H1 (cell line): ENCODE data around the gene ORAI1. TPM values are rescaled to one million over a fixed set of nuclear protein-coding genes. Genes with fewer than 3 reads are reported as not detected.

ENCODE experiments used
- ASH2L ChIP-seq: fragments of 200-600, 300-600 bp; sonication (generic); IDR thresholded peaks from one replicate; pipeline ENCODE4 v1.7.1; 2017; ENCODE audit warnings: low read length
- CHD1 ChIP-seq: IDR thresholded peaks from 2 replicates; pipeline ENCODE4 v1.6.1; 2012; ENCODE audit warnings: low read depth, low read length, improper control_type of control experiment
- CREB1 ChIP-seq: IDR thresholded peaks from 2 replicates; pipeline ENCODE4 v1.6.1; 2012; ENCODE audit warnings: inconsistent platforms
- HDAC2 ChIP-seq, 2 experiments: fragments of 300-600 bp in 1 of 2; sonication (generic) in 1 of 2; IDR thresholded peaks; 2 replicates each; pipeline ENCODE4 v1.6.1; 2011 to 2012; ENCODE audit warnings: low read depth in 2 of 2, low read length in 2 of 2, mild to moderate bottlenecking in 2 of 2, moderate library complexity in 2 of 2, borderline replicate concordance in 1 of 2, inconsistent platforms in 1 of 2
- KDM4A ChIP-seq: IDR thresholded peaks from one replicate; pipeline ENCODE4 v1.7.1; 2012; ENCODE audit warnings: low read depth, mild to moderate bottlenecking, moderate library complexity, low read length, inconsistent platforms; ENCODE audit not compliant: severe bottlenecking
- POLR2A ChIP-seq, 2 experiments: IDR thresholded peaks; 1 replicate in 1 of 2; 2 replicates in 1 of 2; pipeline ENCODE4 v1.6.1; 2011; ENCODE audit warnings: low read depth in 2 of 2, low read length in 2 of 2, mild to moderate bottlenecking in 2 of 2; ENCODE audit errors: control extremely low read depth in 1 of 2
- POU5F1 ChIP-seq: IDR thresholded peaks from 2 replicates; pipeline ENCODE4 v1.6.1; 2011; ENCODE audit warnings: low read depth, mild to moderate bottlenecking, low read length, moderate library complexity
- RAD21 ChIP-seq, 2 experiments: IDR thresholded peaks in 1 of 2; conservative IDR thresholded peaks in 1 of 2; 2 replicates each; pipeline ENCODE4 v1.6.1; 2011; ENCODE audit warnings: low read depth in 2 of 2, low read length in 2 of 2, improper control_type of control experiment in 1 of 2, inconsistent platforms in 1 of 2, mild to moderate bottlenecking in 1 of 2, moderate library complexity in 1 of 2
- SP1 ChIP-seq: IDR thresholded peaks from 2 replicates; pipeline ENCODE4 v1.6.1; 2011; ENCODE audit warnings: low read depth, low read length
- SP4 ChIP-seq: IDR thresholded peaks from 2 replicates; pipeline ENCODE4 v1.6.1; 2012; ENCODE audit warnings: low read length, inconsistent platforms
- YY1 ChIP-seq: IDR thresholded peaks from 2 replicates; pipeline ENCODE4 v1.6.1; 2011; ENCODE audit warnings: low read depth, mild to moderate bottlenecking, low read length
- polyA plus RNA-seq, 7 experiments: library from polyadenylated mRNA; depleted of rRNA in 3 of 7; stranded (reverse) in 5 of 7; unstranded in 2 of 7; fragments of >200 nt in 5 of 7; fragments of 200-250 nt in 2 of 7; gene quantifications; 1 replicate in 5 of 7; 2 replicates in 1 of 7; 4 replicates in 1 of 7; pipeline versions ENCODE4 v1.2.1 to v1.2.3, GENCODE V29; 2011 to 2013; ENCODE audit warnings: missing spikeins in 2 of 7, mixed read lengths in 2 of 7
- total RNA-seq: library from RNA; stranded (reverse); fragmentation: NEBNext Ultra II Directional; extraction: Animal tissue kit (Norgen Biotek cat#: 25700); gene quantifications from 2 replicates; pipeline ENCODE4 v1.2.1, GENCODE V29; 2021
- TF ChIP-seq, protein P1 (sequence below): IDR thresholded peaks from 2 replicates; pipeline ENCODE4 v1.6.1; 2011; ENCODE audit warnings: low read length, improper control_type of control experiment

The ORAI1 gene
- total and polyA plus RNA-seq, 2 of the 8 experiments (the other 6 are each of a cell fraction or from before 2014, with no cell fraction given) = 29.9 to 71.5 TPM

DNA sequence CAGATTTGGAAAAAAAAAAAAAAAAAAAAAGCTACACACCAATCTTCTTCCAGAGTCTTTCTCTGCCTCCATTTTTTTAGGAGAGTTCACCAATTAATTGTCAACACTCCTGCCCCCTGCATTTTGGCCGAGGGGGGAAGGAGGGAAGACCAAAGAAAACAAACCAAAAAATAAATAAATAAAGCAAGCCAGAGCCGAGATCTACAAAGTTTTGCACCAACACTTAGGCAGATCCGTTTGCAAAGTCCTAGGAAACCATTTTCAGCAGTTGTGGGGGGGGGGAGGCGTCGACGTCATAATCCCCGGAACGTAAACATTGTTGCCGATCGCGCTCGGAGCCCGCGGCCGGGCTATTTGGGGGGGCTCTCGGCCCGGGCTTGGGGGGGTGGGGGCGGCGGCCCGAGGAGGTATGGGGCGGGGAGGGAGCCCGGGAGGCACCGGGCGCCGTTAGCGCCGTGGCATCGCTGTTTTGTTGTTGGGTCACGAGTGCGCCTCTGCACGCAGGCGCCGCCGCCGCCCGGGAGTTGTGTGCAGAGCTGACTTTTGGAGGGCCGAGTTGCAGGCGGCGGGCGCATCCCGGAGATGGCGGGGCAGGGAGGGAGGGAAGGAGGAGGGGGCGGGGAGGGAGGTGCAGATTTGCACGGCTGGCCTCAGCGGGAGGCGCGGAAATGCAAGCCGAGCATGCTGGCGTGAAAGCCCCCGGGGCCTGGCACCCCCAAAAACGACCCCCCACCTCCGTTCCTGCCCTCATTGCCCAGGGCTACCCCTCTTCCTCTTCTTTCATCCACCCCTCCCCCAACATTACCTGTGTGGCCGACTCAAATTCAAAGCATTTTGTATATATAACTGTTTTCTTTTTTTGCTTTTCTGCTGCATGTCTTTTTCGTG lies 46.1 kb upstream of the ORAI1 start (continued):
- TF ChIP-seq KDM4A (no peak), ASH2L (peak; percentile 77), SP4 (0 out of 2 replicates have a peak, but pooled peaks have one; percentile 32), POU5F1 (no peak), YY1 (peak; percentile 57), SP1 (0 out of 2 replicates have a peak, but pooled peaks have one; percentile 8), RAD21 (IDR thresholded peaks at IDR 0.05 in 1 of 2, conservative IDR thresholded peaks at IDR 0.05 in 1 of 2; ENCODE audit: low read depth in 2 of 2, low read length in 2 of 2) (0 out of 4 replicates have a peak, but pooled peaks of 1 of the 2 experiments have one; percentile 1), CREB1 (peak; percentile 92), HDAC2 (IDR thresholded peaks at IDR 0.05; ENCODE audit: borderline replicate concordance in 1 of 2, low read depth in 2 of 2, low read length in 2 of 2) (0 out of 4 replicates have a peak, but pooled peaks of 1 of the 2 experiments have one; percentile 4), CHD1 (peak; percentile 55), POLR2A (IDR thresholded peaks at IDR 0.05; ENCODE audit: control extremely low read depth in 1 of 2, low read depth in 2 of 2, low read length in 2 of 2) (peak in 1 of 2 experiments; percentile 66; a peak in 2 of 3 replicates)
- TF ChIP-seq, protein P1, sequence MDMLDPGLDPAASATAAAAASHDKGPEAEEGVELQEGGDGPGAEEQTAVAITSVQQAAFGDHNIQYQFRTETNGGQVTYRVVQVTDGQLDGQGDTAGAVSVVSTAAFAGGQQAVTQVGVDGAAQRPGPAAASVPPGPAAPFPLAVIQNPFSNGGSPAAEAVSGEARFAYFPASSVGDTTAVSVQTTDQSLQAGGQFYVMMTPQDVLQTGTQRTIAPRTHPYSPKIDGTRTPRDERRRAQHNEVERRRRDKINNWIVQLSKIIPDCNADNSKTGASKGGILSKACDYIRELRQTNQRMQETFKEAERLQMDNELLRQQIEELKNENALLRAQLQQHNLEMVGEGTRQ = no peak
